Erythroblast (primary cell): ENCODE data around the gene NPIPB2.

Experiments
- GATA1 ChIP-seq: IDR thresholded peaks from 2 replicates; pipeline ENCODE4 v1.6.1; 2011; ENCODE audit warnings: low read depth, mild to moderate bottlenecking, control low read depth, low read length, moderate library complexity
- POLR2A ChIP-seq: IDR thresholded peaks from 2 replicates; pipeline ENCODE4 v1.6.1; 2011; ENCODE audit warnings: mild to moderate bottlenecking, low read length

GRCh38 chr16:11956558-11956957 is 14.7 kb upstream of the NPIPB2 start:
- TF ChIP-seq POLR2A, result no peak
- TF ChIP-seq GATA1, result no peak
